GM21825 (cell line): ENCODE data around the gene ZNF557.

Source experiments
- ATAC-seq: cut with Tn5 transposase; IDR thresholded peaks from one replicate; pipeline ENCODE4 v1.9.1; 2021; ENCODE audit warnings: mild to moderate bottlenecking, moderate library complexity; ENCODE audit not compliant: unreplicated experiment

Gene ZNF557

DNA sequence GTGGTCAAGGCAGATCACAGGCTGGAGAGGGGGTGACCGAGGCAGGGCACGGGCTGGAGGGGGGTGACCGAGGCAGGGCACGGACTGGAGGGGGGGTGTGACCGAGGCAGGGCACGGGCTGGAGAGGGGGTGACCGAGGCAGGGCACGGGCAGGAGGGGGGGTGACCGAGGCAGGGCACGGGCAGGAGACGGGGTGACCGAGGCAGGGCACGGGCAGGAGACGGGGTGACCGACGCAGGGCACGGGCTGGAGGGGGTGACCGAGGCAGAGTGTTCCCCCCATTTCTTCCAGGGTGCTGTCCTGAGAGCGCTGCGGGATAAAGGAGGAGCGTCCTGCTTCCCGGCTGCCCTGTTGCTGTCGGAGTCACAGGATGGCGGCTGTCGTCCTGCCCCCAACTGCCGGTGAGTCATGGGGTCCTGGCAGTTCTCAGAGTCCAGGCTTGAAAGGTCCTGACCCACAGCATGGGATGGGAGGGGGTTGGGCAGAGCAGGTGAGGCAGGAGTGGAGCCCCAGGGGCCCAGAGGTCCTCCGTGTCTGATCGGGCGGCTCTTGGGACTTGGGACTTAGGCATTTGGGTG is 5.3 kb downstream of the ZNF557 start:
- no peak for ATAC-seq

DNA sequence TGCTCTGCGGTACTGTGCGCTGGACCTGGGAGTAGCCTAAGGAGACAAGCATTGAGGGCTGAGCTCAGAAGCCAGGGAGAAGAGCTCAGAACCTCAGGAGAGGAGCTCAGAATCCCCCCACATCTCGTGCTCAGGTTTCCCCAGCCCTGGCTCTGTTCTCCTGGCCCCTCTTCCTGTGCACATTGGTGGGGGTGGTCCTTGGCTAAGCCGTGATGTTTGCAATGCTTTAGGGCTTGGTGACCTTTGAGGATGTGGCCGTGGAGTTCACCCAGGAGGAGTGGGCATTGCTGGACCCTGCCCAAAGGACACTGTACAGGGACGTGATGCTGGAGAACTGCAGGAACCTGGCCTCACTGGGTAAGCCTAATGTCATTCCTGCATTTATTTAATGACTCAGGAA is 6.6 kb downstream of the ZNF557 start:
- ATAC-seq: no peak

- no peak for ATAC-seq
Measured at GRCh38 chr19:7078008-7078407, 8.5 kb downstream of the ZNF557 start.

DNA sequence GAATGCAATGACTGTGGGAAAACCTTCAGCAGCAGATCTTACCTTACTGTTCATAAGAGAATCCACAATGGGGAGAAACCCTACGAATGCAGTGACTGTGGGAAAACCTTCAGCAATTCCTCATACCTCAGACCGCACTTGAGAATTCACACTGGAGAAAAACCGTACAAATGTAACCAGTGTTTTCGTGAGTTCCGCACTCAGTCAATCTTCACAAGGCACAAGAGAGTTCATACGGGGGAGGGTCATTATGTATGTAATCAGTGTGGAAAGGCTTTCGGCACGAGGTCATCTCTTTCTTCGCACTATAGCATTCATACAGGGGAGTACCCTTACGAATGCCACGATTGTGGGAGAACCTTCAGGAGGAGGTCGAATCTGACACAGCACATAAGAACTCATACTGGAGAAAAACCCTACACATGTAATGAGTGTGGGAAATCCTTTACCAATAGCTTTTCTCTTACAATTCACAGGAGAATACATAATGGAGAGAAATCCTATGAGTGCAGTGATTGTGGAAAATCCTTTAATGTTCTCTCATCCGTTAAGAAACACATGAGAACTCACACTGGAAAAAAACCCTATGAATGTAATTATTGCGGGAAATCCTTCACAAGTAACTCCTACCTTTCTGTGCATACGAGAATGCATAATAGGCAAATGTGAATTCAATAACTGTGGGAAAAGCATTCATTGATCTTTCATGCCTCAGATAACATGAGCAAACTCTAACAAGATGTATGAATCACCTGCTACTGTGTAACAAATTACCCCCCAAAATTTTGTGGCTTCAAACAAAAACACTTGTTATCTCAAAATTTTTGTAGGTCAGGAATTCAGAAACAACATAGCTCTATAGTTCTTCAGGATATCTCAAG is 13.8 kb downstream of the ZNF557 start:
- no peak for ATAC-seq

DNA sequence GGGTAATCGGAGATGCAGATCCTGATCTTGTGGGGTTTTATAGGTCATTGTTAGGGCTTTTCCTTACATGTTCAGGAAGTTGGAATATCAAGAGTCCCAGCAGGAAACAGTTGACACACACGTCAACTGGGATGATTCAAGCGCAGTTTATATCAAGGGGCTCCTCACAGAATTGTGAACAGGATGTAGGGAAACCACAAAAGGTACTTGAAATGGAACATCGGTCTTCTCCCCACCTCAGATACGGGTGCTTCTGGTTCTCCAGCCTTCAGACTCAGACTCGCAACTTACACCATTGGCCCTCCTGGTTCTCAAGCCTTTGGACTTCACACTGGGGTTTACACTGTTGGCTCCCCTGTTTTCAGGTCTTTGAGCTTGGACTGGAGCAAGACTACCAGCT is 19.5 kb downstream of the ZNF557 start:
- no peak for ATAC-seq

- ATAC-seq: no peak
Measured at GRCh38 chr19:7098096-7098495, 28.6 kb downstream of the ZNF557 start.

- ATAC-seq: peak; percentile 80
Measured at GRCh38 chr19:7098701-7099596, 29.4 kb downstream of the ZNF557 start.

- no peak for ATAC-seq
Measured at GRCh38 chr19:7099597-7099921, 30.1 kb downstream of the ZNF557 start.

DNA sequence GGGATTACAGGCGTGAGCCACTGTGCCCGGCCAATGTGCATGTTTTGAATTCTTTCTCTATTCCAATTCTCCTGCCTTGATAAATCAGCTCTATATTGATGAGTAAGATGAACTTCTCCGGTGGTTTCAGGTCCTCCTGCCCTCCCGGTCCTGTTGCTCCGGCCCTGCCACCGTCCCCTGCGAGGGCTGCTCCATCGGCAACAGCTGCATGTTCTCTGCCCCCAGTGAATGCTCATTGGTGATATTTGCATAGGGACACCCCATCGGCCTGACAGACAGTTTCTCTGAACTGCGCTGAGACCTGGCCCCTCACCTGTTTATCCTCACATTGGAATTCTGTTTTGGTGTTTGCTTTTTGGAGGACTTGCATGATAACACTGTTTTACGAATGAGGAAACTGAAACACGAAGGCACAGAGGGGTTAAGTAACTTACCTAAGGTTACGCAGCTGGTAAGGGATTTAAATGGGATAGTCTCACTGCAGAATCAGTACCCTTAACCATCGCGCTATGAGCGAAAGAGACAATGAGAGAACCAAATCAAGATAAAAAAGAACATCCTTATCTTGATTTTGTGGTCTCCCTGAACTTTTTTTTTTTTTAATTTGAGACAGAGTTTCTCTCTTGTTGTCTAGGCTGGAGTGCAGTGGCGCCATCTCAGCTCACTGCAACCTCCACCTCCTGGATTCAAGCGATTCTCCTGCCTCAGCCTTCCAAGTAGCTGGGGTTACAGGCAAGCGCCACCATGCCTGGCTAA is 32.2 kb downstream of the ZNF557 start:
- ATAC-seq: no peak

DNA sequence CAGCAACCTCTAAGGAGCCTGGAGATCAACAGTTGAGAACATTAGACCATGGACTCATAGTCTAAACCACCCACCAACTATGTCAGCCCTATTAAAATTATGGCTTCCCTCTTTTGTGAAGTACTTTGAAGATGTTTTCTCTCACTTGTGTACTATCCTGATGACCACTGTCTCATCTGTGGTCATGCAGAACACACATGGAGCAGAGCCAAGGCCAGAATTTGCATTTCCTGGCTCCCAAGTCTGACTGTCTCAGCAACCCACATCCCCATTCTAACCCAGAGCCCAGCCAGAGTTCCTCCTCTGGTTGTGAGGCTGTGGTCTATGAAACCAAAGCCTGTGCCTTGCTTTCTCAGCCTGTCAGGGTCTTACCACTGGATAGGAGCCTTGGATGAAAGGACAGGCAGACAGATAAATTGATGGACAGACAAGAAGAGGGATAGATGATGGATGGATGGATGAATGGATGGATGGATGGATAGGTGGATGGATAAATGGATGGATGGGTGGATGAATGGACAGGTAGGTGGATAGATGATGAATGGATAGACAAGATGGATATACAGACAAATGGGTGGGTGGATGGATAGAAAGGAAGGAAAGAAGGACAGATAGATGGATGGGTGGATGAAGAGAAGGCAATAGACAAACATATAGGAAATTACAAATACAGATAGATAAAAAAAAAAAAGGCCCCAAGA is 35.4 kb downstream of the ZNF557 start:
- ATAC-seq: no peak

DNA sequence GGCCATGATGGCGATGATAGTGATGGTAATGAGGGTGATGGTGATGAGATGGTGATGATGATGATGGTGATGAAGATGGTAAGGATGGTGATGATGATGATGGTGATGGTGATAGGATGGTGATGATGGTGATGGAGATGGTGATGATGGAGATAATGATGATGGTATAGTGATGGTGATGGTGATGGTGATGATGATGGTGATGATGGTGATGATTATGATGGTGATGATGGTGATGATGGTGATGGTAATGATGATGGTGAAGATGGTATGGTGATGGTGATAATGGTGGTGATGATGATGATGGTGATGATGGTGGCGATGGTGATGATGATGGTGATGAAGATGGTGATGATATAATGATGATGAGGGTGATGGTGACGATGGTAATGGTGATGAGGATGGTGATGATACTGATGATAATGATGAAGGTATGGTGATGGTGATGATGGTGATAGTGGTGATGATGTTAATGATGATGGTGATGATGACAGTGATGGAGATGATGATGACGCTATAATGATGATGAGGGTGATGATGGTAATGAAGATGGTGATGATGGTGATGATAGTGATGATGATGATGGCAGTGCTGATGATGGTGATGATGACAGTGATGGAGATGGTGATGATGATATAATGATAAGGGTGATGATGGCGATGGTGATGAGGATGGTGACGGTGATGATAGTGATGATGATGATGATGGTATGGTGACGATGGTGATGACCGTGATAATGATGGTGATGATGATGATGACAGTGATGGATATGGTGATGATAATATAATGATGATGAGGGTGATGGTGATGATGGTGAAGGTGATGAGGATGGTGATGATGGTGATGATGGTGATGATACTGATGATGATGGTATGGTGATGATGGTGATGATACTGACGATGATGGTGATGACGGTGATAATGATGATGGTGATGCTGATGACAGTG is 37.5 kb downstream of the ZNF557 start:
- ATAC-seq: no peak

DNA sequence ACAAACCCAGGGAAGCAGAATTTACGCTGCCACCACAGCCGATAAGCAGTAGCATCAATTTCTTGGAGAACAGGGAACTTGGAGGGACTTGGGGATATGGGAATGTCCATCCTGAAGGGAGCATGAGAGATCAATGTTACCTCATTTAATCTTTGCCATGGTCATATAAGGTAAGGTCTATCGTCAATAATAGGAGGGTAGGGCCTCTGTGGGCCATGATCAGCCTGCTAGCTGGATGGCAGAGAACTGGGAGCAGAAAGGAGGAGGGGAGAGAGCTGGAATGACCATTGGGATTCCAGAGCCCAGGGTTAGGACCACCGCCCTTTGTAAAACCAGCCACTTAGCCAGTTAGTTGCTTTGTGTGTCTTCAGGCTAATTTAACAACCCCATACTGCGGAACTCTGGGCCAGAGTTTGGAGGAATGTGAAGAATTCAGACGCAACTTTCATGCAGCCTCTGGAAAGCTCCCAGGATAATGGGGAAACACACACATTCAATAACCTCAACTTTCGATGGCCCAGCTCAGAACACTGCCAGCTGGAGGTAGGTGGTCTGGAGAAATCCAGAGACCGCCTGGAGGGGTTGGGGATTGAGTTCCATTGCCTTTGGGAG is 40.3 kb downstream of the ZNF557 start:
- ATAC-seq: no peak

GRCh38 chr19:7112675-7113074 is 43.2 kb downstream of the ZNF557 start:
- ATAC-seq: no peak

- no peak for ATAC-seq
Measured at GRCh38 chr19:7113233-7113632, 43.7 kb downstream of the ZNF557 start.

- no peak for ATAC-seq
Measured at GRCh38 chr19:7115721-7116120, 46.2 kb downstream of the ZNF557 start.

DNA sequence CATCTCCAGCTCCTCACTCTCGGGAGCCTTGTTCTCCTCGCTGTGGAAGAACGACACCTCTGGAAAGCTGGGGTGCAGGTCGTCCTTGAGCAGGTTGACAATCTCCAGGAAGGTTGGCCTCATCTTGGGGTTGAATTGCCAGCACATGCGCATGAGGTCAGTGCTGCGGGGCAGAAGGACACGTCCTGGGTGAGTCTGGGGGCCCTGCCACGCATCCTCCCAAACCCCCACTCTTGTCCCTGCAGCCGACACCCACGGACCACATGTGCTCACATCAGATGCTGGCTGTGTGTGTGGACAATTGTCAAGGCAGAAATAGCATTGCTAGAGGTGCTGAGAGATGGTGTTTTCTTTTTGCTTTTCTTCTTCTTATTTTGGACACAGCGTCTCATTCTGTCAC is 47.7 kb downstream of the ZNF557 start:
- ATAC-seq: no peak

DNA sequence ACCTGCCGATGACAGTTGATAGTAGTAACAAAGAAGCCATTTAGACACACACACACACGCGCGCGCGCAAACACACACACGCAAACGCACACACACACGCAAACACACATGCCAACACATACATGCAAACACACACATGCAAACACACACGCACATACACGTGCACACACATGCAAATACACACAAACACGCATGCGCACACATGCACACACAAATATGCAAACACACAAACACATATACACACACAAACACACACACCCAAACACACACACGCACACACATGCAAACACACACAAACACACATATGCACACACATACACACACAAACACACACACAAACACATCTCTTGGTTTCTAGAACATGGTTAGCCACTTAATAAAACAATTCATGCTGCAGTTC is 50.1 kb downstream of the ZNF557 start:
- no peak for ATAC-seq

DNA sequence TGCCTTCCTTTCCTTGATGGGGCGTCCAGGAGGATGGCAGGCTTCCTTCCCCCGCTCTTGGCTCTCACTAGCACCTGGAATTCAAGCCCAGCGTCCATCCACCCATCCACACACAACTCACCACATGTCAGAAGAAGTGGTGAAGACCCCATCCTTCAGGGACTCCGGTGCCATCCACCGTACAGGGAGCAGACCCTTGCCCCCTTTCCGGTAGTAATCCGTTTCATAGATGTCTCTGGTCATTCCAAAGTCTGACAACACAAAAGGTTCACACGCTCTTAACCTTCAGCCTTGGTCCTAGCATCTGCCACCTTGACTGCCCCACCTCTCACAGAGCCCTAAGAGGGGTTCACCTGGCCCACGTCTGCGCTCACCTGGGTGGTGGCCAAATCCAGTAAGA is 51.0 kb downstream of the ZNF557 start:
- ATAC-seq: no peak

DNA sequence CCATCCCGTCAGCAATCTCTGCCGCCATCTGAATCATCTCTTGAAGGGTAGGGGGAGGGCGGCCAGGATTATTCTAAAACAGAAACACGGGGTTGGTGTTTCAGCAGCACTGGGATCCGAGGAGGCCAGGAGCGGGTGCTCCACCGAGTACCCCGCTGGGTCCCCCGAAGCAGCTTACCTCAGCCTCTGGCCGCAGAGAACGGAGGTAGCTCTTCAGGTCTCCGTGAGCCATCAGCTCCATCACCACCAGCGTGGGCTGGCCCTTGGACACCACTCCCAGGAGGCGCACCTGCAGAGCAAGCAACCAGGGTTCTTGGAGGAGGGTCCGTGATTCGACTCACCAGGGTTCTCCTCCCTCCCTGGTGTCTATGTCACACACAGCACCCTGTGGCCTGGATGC is 53.2 kb downstream of the ZNF557 start:
- no peak for ATAC-seq
